ENCODE data around the gene BRSK2.
"Not testable (repeated sequence)": the region's sequence is repeated elsewhere in the genome, so short reads cannot be mapped to it uniquely, and the experiment has no call there.

The BRSK2 gene

DNA sequence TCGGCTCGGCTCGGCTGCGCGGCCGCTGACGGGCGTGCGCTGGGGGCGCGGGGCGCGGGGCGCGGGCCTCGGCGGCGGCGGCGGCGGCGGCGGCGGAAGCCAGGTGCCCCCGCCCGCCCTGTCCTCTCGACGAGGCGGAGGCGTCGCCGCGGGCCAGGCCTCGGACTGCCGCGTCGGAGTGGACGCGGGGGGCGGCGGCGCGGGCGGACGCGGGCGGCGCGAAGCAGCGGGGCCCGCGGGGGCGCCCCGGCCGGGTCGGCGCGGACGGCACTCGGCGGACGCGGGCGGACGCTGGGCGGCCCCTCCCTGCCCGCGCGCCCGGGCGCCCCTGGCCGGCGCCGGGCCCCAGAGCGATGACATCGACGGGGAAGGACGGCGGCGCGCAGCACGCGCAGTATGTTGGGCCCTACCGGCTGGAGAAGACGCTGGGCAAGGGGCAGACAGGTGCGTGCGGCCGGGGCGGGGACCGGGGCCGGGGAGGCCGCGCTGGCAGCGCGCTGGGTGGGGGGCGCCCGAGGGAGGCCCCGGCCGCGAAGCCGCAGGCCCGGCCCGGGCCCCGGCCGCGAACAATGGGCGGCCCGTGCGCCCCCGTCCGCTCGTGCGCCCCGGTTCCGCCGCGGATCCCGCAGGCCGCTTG is at the start of gene BRSK2:
Gene BRSK2 (plus strand): TSS at position 3 of the 637 bp plus-strand sequence. CDS start 351 bp downstream, at position 354.
- no peak for DNase-seq

DNA sequence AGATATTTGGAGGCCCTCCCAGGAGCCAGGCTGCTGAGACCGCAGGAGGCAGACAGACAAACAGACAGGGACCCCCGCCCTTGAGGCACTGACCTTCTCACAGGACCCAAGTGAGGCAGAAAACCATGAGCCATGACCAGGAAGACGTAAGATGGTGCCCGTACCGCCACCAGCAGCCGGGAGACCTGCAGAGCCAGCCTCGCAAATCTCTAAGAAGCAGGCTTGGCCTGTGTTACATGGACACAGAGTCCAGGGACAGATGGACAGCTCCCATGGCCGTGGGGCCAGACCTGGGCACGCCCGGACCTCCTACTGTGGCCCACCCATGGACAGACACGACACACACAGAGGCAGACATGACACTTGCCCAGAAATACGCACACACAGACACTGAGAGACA is 49.6 kb upstream of the BRSK2 start:
- DNase-seq = no peak

- DNase-seq = not testable (repeated sequence)
Observed at GRCh38 chr11:1341226-1341625, 48.5 kb upstream of the BRSK2 start.

DNA sequence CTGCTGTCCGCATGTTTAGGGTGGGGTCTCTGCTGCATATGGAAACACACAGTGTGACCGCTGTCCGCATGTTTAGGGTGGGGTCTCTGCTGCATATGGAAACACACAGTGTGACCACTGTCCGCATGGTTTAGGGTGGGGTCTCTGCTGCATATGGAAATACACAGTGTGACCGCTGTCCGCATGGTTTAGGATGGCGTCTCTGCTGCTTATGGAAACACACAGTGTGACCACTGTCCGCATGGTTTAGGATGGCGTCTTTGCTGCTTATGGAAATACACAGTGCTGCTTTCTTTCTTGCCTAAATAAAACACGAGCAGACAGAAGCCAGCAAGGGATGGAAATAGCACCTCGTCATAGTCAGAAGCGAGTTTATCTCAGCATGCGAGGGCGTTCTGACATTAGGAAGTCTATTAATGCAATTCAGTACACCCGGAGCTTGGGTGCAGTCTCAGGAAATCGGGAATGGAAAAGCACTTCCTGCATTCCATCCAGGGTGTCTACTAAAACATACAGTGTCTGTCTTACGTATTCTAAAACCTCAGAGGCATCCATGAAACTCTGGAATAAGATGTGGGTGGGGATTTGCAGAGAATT is 47.7 kb upstream of the BRSK2 start:
- DNase-seq = no peak

DNA sequence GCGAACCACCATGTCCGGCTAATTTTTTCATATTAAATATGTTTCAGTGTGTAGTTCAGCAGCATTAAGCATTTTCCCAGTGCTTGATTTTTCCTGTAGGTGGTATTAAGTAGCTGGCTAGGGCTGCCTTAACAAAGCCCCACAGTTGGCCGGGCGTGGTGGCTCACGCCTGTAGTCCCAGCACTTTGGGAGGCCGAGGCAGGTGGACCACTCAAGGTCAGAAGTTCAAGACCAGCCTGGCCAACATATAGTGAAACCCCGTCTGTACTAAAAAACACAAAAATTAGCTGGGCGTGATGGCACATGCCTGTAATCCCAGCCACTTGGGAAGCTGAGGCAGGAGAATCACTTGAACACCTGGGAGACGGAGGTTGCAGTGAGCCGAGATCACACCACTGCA is 46.8 kb upstream of the BRSK2 start:
- no peak for DNase-seq

GRCh38 chr11:1343391-1344055 is 46.2 kb upstream of the BRSK2 start:
- DNase-seq = no peak

DNA sequence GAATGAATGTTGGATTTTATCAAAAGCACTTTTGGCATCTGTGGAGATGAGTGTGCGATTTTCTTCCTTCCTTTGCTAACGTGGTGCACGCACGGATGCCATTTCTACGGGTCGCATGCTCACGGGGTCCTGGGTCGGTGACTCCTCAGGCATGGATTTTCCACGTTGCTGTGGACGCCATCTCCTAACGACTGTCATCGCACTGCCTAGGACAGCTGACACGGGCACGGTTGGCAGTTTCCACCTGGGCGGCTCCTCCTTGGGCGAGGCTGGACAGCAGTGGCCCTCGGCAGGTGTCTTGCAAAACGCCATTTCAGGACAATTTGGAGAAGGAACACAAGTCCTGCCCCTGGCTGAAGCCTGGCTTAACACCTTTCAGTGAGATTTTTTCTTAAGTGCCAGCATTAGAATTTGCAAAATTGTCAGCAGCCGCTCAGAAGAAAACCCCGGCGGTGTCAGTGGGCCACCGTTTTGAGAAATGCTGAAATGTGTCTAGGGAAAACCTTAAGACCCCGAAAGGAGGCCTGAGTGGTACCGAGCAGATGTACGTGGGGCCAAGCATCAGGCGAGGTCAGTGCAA is 45.6 kb upstream of the BRSK2 start:
- no peak for DNase-seq

- DNase-seq = no peak
Observed at GRCh38 chr11:1345737-1346513, 43.8 kb upstream of the BRSK2 start.

GRCh38 chr11:1346669-1347390 is 42.9 kb upstream of the BRSK2 start:
- no peak for DNase-seq

- not testable (repeated sequence) for DNase-seq
Observed at GRCh38 chr11:1347411-1347999, 42.2 kb upstream of the BRSK2 start.

DNA sequence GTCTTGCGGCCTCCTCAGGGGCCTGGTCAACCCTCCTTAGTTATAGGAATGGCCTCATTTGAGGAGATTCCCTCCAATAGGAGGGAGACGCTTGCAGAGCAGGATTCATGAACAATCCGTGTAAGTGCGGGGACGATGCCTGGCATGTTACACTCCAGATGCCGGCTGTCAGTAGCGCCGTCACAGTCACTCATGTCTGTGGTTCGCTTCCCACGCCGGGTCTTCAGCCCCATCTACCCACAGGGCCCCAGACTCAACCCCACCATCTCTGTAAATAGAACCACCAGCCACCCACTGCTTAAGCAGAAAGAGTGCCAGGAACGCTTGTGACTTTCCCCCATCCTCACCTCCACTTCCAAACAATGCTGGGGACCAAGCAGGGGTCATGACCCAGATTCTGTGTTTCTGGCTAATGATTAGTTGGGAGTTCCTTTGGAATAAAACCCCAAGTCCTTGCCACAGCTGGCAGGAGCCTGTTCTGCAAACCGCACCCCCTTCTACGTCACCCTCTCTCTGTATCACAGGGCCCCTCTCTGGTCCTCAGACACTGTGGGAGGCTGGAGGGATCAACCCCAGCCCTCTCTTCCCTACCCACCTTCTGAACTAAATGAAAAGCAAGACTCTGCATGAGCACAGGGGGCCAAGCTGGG is 41.5 kb upstream of the BRSK2 start:
- DNase-seq = no peak

- no peak for DNase-seq
Observed at GRCh38 chr11:1348796-1349326, 40.9 kb upstream of the BRSK2 start.

DNA sequence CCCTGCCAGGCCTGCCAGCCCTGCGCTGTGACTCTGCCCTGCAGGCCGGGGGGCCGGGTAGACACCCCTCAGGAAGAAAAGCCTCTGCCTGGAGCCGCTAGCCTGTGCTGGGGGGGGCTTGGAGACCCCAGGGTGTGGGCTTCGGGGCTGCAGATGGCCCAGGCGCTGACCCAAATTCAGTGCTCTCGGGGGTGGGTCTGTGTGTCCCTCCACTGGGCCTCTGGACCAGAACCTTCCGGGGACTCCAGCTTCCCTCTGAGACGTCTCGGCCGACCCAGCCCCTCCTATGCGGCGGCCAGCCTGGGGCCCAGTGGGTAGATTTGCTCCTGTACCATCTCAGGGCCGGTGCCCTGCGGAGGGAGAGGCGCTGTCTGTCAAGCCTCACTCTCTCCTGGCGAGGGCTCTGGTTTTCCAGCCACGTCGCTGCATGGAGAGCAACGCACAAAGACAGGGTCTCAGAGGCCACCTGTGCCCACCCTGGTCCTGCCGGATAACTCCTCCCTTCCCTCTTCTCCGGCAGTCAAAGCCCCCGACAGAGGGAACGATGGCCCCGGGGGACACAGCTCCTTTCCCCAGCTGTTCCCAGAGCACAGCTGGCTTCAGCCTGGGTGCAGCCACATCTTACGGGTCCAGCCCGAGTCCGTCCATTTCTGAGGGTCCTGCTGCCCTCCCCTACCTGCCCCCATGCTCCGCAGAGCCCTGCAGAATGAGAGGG is 40.2 kb upstream of the BRSK2 start:
- DNase-seq = no peak

- DNase-seq = no peak
Observed at GRCh38 chr11:1350086-1350725, 39.5 kb upstream of the BRSK2 start.

GRCh38 chr11:1351278-1351937 is 38.3 kb upstream of the BRSK2 start:
- DNase-seq = no peak

- DNase-seq = no peak
Observed at GRCh38 chr11:1352696-1353382, 36.9 kb upstream of the BRSK2 start.

DNA sequence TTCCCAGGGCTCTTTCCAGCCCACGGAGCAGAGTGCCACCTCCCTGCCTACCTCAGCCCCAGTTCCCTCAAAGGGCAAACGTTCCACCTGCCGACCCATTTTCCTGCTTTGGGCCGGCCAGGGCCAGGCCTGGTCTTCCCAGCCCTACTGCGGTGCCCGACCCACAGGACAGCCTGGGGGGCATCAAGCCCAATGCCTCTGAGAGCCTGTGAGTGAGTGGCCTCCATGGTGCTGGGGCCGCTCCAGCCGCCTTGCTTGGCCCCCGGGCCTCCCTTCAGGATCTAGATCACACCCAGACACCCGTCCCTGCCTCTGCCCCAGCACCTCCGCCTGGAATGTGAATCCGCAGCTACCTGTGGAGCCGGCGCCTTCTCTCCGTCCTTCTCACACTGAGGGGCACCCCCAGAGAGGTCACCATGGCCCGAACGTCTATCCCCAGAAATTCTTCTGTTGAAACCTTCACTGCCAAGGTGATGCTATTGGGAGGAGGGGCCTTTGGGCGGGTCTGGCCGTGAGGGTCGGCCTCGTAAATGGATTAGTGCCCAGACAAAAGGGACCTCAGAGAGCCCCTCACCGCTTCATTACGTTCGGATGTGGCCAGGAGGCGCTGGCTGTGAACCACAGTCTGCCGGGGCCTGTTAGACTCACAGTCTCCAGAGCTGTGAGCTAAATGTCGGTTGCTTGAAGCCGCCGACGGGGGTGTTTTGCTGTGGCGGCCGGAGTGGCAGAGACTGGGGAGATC is 36.2 kb upstream of the BRSK2 start:
- no peak for DNase-seq
